ENCODE results near the gene ATP5MK. TPM values are rescaled to one million over a fixed set of nuclear protein-coding genes. Genes with fewer than 3 reads are reported as not detected.
A peak's percentile ranks its signal among the peaks of the same experiment; 100 is the strongest.

Gene ATP5MK
- total RNA-seq, 1 donor from 2014 or later: 180 TPM

DNA sequence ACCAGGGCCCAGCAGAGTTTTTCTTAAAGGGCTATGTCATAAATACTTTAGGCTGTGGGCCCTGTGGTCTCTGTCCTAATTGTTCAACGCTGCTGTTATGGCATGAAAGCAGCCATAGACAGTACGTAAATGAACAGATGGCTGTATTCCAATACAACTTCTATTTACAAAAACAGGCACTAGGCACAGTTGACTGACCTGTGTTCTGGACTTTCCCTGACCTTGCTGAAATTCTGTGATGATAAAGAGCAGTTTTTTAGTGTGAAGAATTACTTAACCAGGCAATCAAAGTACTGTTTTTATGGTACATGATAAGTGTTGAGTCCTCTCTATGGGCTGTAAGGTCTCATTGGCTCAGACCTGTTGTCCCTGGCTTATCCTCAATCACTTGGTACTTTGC is 17.3 kb upstream of the ATP5MK start:
- Histone ChIP-seq H3K4me1 (no peaks in the 10 kb centered on the region), H3K27me3 (no peaks in the 10 kb centered on the region), H3K9me3 (no peaks in the 10 kb centered on the region), H3K36me3 (peaks cover 5 to 91% of the 10 kb centered on the region in 2 donors), H3K27ac (no peak overlapping the region), H3K4me3 (no peak overlapping the region)
- TF ChIP-seq POLR2AphosphoS5 (IDR thresholded peaks at IDR 0.05; ENCODE audit: insufficient read depth in 1 of 2, low read depth in 1 of 2): no peak
- TF ChIP-seq, protein P1, sequence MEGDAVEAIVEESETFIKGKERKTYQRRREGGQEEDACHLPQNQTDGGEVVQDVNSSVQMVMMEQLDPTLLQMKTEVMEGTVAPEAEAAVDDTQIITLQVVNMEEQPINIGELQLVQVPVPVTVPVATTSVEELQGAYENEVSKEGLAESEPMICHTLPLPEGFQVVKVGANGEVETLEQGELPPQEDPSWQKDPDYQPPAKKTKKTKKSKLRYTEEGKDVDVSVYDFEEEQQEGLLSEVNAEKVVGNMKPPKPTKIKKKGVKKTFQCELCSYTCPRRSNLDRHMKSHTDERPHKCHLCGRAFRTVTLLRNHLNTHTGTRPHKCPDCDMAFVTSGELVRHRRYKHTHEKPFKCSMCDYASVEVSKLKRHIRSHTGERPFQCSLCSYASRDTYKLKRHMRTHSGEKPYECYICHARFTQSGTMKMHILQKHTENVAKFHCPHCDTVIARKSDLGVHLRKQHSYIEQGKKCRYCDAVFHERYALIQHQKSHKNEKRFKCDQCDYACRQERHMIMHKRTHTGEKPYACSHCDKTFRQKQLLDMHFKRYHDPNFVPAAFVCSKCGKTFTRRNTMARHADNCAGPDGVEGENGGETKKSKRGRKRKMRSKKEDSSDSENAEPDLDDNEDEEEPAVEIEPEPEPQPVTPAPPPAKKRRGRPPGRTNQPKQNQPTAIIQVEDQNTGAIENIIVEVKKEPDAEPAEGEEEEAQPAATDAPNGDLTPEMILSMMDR (IDR thresholded peaks at IDR 0.05): no peak
- no peak for TF ChIP-seq POLR2A (IDR thresholded peaks at IDR 0.05)
- DNase-seq (ENCODE audit: extremely low spot score in 2 of 2): no peak
- intact Hi-C loops (cut with DNase I): loop anchor here (10.0 kb wide), 1 partner anchor 181 kb away; no protein-coding TSS in a partner anchor

DNA sequence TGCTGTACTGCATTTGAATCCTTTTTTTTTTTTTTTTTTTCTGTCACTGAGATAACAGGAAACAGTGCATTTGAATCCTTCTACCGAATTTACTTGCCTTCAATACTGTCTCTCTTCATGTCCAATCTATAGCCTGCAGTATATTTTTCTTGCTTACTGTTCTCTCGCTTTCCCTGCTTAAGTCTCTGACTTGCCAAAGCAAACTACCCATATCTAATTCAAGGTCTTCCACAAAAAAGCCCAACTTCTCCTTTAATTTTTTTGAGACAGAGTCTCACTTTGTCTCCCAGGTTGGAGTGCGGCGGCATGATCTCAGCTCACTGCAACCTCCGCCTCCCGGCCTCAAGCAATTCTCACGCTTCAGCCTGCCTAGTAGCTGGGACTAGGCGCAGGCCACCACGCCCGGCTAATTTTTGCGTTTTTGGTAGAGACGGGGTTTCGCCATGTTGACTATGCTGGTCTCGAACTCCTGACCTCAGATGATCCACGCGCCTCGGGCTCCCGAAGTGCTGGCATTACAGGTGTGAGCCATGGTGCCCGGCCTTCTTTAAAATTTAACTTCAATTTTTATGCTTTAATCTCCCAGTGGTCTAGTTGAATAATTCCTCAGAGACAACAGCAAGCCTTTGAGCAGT is 1.0 kb upstream of the ATP5MK start:
- peaks cover 0 to 41% of the 10 kb centered on the region in 2 donors for H3K36me3 ChIP-seq
- intact Hi-C loops (cut with DNase I): no loop called here

DNA sequence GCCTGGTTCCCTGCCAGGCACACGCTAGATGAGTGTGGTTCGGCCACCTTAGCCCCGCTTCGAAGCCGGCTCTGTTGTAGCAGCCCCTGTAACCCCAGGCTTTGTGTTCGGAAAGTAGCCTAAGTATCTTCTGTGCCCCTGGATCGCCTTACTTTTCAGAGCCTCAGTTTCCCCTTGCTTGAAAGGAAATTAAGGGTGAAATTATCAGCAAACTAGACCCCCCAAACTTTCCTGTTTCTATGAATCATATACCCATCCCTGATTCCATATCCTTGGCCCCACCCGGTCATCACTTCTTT is 463 bp upstream of the ATP5MK start:
- TF ChIP-seq POLR2AphosphoS5 (IDR thresholded peaks at IDR 0.05; ENCODE audit: insufficient read depth in 1 of 2, low read depth in 1 of 2): no peak
- no peak for TF ChIP-seq POLR2A (IDR thresholded peaks at IDR 0.05)
- TF ChIP-seq, protein P1 (IDR thresholded peaks at IDR 0.05): no peak
- Histone ChIP-seq H3K4me3 (peak overlapping the region; percentile 68 to 79), H3K27ac (peak overlapping the region; percentile 12), H3K4me1 (peaks cover 43% of the 10 kb centered on the region), H3K27me3 (no peaks in the 10 kb centered on the region), H3K36me3 (peaks cover 0 to 39% of the 10 kb centered on the region in 2 donors), H3K9me3 (no peaks in the 10 kb centered on the region)
- no peak for DNase-seq (ENCODE audit: extremely low spot score in 2 of 2)
- intact Hi-C loops (cut with DNase I): no loop called here

More for the DNA sequence above, 1.0 kb upstream of the ATP5MK start:
- DNase-seq (ENCODE audit: extremely low spot score in 2 of 2): no peak
- H3K9me3 ChIP-seq: no peaks in the 10 kb centered on the region
- peak overlapping the region; percentile 68 to 79 for H3K4me3 ChIP-seq
- H3K4me1 ChIP-seq: peaks cover 43% of the 10 kb centered on the region
- H3K27ac ChIP-seq: peak overlapping the region; percentile 12
- no peaks in the 10 kb centered on the region for H3K27me3 ChIP-seq
- TF ChIP-seq POLR2A (IDR thresholded peaks at IDR 0.05) (no peak), POLR2AphosphoS5 (IDR thresholded peaks at IDR 0.05; ENCODE audit: insufficient read depth in 1 of 2, low read depth in 1 of 2) (no peak)
- TF ChIP-seq, protein P1 (IDR thresholded peaks at IDR 0.05): no peak

DNA sequence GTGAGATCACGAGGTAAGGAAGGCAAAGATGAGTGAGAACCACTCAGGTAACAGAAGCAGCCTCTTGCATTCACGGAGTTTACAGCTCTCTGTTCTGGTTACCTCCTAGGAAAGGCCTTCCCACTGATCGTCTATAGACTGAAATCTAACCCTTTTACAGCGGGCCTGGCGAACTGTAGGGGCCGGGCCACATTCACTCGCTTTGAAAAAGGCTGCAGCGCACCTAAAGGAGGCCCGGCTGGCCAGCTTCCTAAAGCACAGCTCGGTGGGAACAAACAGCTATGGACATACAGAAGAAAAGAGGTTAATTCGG is 565 bp downstream of the ATP5MK start:
- intact Hi-C loops (cut with DNase I): no loop called here
- H3K27ac ChIP-seq: peak overlapping the region; percentile 76
- no peak for DNase-seq (ENCODE audit: extremely low spot score in 2 of 2)
- peaks cover 0 to 39% of the 10 kb centered on the region in 2 donors for H3K36me3 ChIP-seq
- peaks cover 43% of the 10 kb centered on the region for H3K4me1 ChIP-seq
- peak overlapping the region; percentile 68 to 79 for H3K4me3 ChIP-seq
- H3K9me3 ChIP-seq: no peaks in the 10 kb centered on the region
- H3K27me3 ChIP-seq: no peaks in the 10 kb centered on the region
- TF ChIP-seq POLR2AphosphoS5 (IDR thresholded peaks at IDR 0.05; ENCODE audit: insufficient read depth in 1 of 2, low read depth in 1 of 2): no peak

DNA sequence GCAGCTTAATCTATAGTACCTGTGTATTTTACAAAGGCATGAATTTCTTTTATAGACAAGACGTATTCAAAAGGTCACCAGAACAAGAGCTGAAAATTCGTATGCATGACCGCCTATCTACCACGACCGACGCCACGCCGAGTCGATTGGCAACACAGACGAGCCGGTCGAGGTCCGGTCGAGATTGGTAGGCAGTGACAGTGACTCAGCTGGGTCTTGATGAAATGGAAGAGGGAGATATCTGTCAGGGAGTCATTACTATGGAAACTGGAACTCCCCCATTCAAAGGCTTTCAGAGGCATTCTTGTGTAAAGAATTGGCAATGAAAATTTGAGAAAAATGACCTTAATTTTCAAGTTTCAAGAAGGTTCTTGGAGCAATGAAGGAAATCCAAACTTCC is 2.1 kb downstream of the ATP5MK start:
- intact Hi-C loops (cut with DNase I): no loop called here
- Histone ChIP-seq H3K4me1 (peaks cover 43% of the 10 kb centered on the region), H3K27ac (no peak overlapping the region), H3K27me3 (no peaks in the 10 kb centered on the region), H3K9me3 (no peaks in the 10 kb centered on the region), H3K4me3 (no peak overlapping the region), H3K36me3 (peaks cover 3 to 41% of the 10 kb centered on the region in 2 donors)
- no peak for DNase-seq (ENCODE audit: extremely low spot score in 2 of 2)
- TF ChIP-seq, protein P1 (IDR thresholded peaks at IDR 0.05): no peak
- TF ChIP-seq POLR2AphosphoS5 (IDR thresholded peaks at IDR 0.05; ENCODE audit: insufficient read depth in 1 of 2, low read depth in 1 of 2): no peak
- no peak for TF ChIP-seq POLR2A (IDR thresholded peaks at IDR 0.05)

All from vagina (tissue), 2 donors.